ENCODE measurements around the gene CCDC152.

CCDC152 gene

DNA sequence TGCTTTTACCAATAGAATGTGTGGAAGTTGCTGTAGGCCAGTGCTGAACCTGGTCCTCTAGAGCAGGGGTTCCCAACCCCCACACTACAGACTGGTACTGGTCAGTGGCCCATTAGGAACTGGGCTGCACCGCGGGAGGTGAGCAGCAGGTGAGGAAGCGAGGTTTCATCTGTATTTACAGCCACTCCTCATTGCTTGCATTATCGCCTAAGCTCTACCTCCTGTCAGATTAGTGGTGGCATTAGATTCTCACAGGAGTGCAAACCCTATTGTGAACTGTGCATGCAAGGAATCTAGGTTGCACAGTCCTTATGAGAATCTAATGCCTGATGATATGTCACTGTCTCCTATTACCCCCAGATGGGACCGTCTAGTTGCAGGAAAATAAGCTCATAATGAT, 6.1 kb upstream of the CCDC152 start:
- Histone ChIP-seq H3K4me3 (ENCODE audit: low read depth in 1 of 2, low read length in 2 of 2) (no peak overlapping the region), H3K36me3 (ENCODE audit: insufficient read depth, low read length) (no peaks in the 10 kb centered on the region), H3K9me3 (ENCODE audit: insufficient read depth, low read length, severe bottlenecking) (no peaks in the 10 kb centered on the region), H3K27me3 (ENCODE audit: insufficient read depth, low read length, poor library complexity) (no peaks in the 10 kb centered on the region), H4K20me1 (ENCODE audit: insufficient read depth, low read length) (no peaks in the 10 kb centered on the region), H3K27ac (ENCODE audit: low read length) (no peak overlapping the region), H3K79me2 (ENCODE audit: insufficient read depth, low read length) (no peaks in the 10 kb centered on the region), H2AFZ (ENCODE audit: low read depth, low read length) (no peak overlapping the region), H3K9ac (ENCODE audit: low read depth, low read length) (no peak overlapping the region), H3K4me1 (ENCODE audit: insufficient read depth, low read length) (no peaks in the 10 kb centered on the region), H3K4me2 (ENCODE audit: insufficient read depth, low read length) (no peak overlapping the region)
- ATAC-seq (ENCODE audit: insufficient read depth, low read depth): no peak
- no peak for TF ChIP-seq CTCF (IDR thresholded peaks at IDR 0.05; ENCODE audit: borderline replicate concordance, extremely low read depth, low read length, poor library complexity, severe bottlenecking)
- no peak for TF ChIP-seq EZH2 (IDR thresholded peaks at IDR 0.05; ENCODE audit: borderline replicate concordance, low read depth, low read length, severe bottlenecking)
- no peak for DNase-seq

DNA sequence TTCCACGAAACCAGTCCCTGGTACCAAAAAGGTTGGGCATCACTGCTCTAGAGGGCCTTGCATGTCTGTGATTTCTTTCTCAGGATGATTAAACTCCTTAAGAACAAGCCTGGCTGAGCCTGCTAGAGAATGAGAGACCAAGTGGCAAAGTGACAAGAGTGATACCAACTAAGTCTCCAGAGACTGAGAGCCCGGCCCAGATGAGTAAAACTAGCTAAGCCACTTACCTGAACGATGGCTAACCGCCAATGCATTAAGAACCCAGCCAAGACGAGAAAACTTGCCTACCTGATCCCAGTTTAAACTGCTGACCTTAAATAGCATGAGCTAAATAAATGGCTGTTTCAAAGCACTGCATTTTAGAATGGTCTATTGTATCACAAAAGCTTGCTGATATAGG, 5.6 kb upstream of the CCDC152 start:
- Histone ChIP-seq H3K9ac (ENCODE audit: low read depth, low read length) (no peak overlapping the region), H3K4me3 (ENCODE audit: low read depth in 1 of 2, low read length in 2 of 2) (no peak overlapping the region), H3K9me3 (ENCODE audit: insufficient read depth, low read length, severe bottlenecking) (no peaks in the 10 kb centered on the region), H3K27me3 (ENCODE audit: insufficient read depth, low read length, poor library complexity) (no peaks in the 10 kb centered on the region), H3K36me3 (ENCODE audit: insufficient read depth, low read length) (no peaks in the 10 kb centered on the region), H2AFZ (ENCODE audit: low read depth, low read length) (no peak overlapping the region), H3K27ac (ENCODE audit: low read length) (no peak overlapping the region), H3K4me2 (ENCODE audit: insufficient read depth, low read length) (no peak overlapping the region), H4K20me1 (ENCODE audit: insufficient read depth, low read length) (no peaks in the 10 kb centered on the region), H3K79me2 (ENCODE audit: insufficient read depth, low read length) (no peaks in the 10 kb centered on the region), H3K4me1 (ENCODE audit: insufficient read depth, low read length) (no peaks in the 10 kb centered on the region)
- ATAC-seq (ENCODE audit: insufficient read depth, low read depth) (no peak), DNase-seq (no peak)
- no peak for TF ChIP-seq CTCF (IDR thresholded peaks at IDR 0.05; ENCODE audit: borderline replicate concordance, extremely low read depth, low read length, poor library complexity, severe bottlenecking)
- TF ChIP-seq EZH2 (IDR thresholded peaks at IDR 0.05; ENCODE audit: borderline replicate concordance, low read depth, low read length, severe bottlenecking): no peak

DNA sequence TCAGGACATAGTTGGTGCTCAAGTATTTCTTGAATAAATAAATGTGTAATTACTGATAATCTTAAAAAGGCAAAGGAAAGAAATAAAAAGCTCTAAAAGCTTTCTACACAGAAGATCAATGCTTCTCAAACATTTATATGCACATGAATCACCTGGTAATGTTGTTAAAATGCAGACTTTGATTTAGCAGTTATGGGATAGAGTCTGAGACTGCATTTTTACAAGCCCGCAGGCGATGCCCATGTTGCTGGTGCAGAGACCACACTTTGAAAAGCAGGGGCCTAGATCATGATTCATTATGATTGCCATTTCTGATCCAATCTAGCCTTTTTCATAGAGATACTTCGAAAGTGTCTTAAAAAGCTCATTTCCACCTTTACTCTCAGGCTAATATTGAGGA, 3.5 kb upstream of the CCDC152 start:
- H4K20me1 ChIP-seq (ENCODE audit: insufficient read depth, low read length): no peaks in the 10 kb centered on the region
- TF ChIP-seq CTCF (IDR thresholded peaks at IDR 0.05; ENCODE audit: borderline replicate concordance, extremely low read depth, low read length, poor library complexity, severe bottlenecking) (no peak), EZH2 (IDR thresholded peaks at IDR 0.05; ENCODE audit: borderline replicate concordance, low read depth, low read length, severe bottlenecking) (no peak)
- ATAC-seq (ENCODE audit: insufficient read depth, low read depth) (no peak), DNase-seq (no peak)
- H3K27ac ChIP-seq (ENCODE audit: low read length): no peak overlapping the region
- no peaks in the 10 kb centered on the region for H3K79me2 ChIP-seq (ENCODE audit: insufficient read depth, low read length)
- no peak overlapping the region for H3K4me3 ChIP-seq (ENCODE audit: low read depth in 1 of 2, low read length in 2 of 2)
- H2AFZ ChIP-seq (ENCODE audit: low read depth, low read length): no peak overlapping the region
- H3K9ac ChIP-seq (ENCODE audit: low read depth, low read length): no peak overlapping the region
- H3K36me3 ChIP-seq (ENCODE audit: insufficient read depth, low read length): no peaks in the 10 kb centered on the region
- H3K4me1 ChIP-seq (ENCODE audit: insufficient read depth, low read length): no peaks in the 10 kb centered on the region
- no peak overlapping the region for H3K4me2 ChIP-seq (ENCODE audit: insufficient read depth, low read length)
- H3K27me3 ChIP-seq (ENCODE audit: insufficient read depth, low read length, poor library complexity): no peaks in the 10 kb centered on the region
- no peaks in the 10 kb centered on the region for H3K9me3 ChIP-seq (ENCODE audit: insufficient read depth, low read length, severe bottlenecking)

DNA sequence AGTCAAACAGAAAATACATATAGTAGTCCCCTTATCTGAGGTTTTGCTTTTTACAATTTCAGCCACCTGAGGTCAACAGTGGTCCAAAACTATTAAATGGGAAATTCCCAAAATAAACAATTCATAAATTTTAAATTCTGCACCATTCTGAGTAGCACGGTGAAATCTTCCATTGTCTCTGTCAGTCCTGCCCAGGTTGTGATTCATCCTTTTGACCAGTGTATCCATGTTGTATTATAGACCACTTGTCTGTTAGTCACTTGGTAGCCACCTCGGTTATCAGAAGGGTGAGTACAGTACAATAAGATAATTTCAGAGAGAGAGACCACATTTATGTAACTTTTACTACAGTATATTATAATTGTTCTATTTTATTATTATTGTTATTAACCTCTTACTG, 2.8 kb downstream of the CCDC152 start:
- TF ChIP-seq CTCF (IDR thresholded peaks at IDR 0.05; ENCODE audit: borderline replicate concordance, extremely low read depth, low read length, poor library complexity, severe bottlenecking) (no peak), EZH2 (IDR thresholded peaks at IDR 0.05; ENCODE audit: borderline replicate concordance, low read depth, low read length, severe bottlenecking) (no peak)
- Histone ChIP-seq H2AFZ (ENCODE audit: low read depth, low read length) (no peak overlapping the region), H3K4me3 (ENCODE audit: low read depth in 1 of 2, low read length in 2 of 2) (no peak overlapping the region), H3K27me3 (ENCODE audit: insufficient read depth, low read length, poor library complexity) (no peaks in the 10 kb centered on the region), H3K9me3 (ENCODE audit: insufficient read depth, low read length, severe bottlenecking) (no peaks in the 10 kb centered on the region), H3K4me1 (ENCODE audit: insufficient read depth, low read length) (no peaks in the 10 kb centered on the region), H3K79me2 (ENCODE audit: insufficient read depth, low read length) (no peaks in the 10 kb centered on the region), H3K36me3 (ENCODE audit: insufficient read depth, low read length) (no peaks in the 10 kb centered on the region), H3K27ac (ENCODE audit: low read length) (no peak overlapping the region), H3K9ac (ENCODE audit: low read depth, low read length) (no peak overlapping the region), H4K20me1 (ENCODE audit: insufficient read depth, low read length) (no peaks in the 10 kb centered on the region), H3K4me2 (ENCODE audit: insufficient read depth, low read length) (no peak overlapping the region)
- DNase-seq: no peak
- ATAC-seq (ENCODE audit: insufficient read depth, low read depth): no peak
